ENCODE data around the gene SLC4A11. TPM values are rescaled to one million over a fixed set of nuclear protein-coding genes. Genes with fewer than 3 reads are reported as not detected.

The SLC4A11 gene
- total RNA-seq, 6 donors from 2014 or later, result 2.6 to 14.9 (median 5.2) TPM

DNA sequence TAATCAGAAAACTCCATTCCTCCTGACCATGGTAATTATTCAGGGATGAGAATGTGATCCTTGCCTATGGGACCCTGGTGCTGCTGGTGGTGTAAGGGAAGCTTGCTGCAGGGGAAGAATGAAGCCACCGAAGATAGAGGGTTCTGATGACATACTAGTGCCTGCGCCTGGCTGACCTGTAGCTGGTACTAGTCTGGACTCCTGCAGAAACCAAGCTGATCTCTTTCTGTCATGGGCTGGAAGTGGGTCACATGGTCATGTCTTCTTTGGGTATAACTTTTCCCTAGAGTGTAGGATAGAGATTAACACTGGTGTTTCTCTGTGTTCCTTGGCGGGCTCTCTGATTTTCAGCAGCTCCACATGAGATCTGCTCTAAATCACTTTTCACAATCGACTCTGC lies 8.6 kb upstream of the SLC4A11 start:
- H3K9me3 ChIP-seq, result no peaks in the 10 kb centered on the region
- no peak for ATAC-seq (ENCODE audit: low FRiP score in 2 of 2)
- TF ChIP-seq, protein P1, sequence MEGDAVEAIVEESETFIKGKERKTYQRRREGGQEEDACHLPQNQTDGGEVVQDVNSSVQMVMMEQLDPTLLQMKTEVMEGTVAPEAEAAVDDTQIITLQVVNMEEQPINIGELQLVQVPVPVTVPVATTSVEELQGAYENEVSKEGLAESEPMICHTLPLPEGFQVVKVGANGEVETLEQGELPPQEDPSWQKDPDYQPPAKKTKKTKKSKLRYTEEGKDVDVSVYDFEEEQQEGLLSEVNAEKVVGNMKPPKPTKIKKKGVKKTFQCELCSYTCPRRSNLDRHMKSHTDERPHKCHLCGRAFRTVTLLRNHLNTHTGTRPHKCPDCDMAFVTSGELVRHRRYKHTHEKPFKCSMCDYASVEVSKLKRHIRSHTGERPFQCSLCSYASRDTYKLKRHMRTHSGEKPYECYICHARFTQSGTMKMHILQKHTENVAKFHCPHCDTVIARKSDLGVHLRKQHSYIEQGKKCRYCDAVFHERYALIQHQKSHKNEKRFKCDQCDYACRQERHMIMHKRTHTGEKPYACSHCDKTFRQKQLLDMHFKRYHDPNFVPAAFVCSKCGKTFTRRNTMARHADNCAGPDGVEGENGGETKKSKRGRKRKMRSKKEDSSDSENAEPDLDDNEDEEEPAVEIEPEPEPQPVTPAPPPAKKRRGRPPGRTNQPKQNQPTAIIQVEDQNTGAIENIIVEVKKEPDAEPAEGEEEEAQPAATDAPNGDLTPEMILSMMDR (IDR thresholded peaks at IDR 0.05), result no peak
- no peak for TF ChIP-seq EP300 (IDR thresholded peaks at IDR 0.05)
- no peak for TF ChIP-seq POLR2AphosphoS5 (IDR thresholded peaks at IDR 0.05)
- no peak for TF ChIP-seq POLR2A (IDR thresholded peaks at IDR 0.05)

DNA sequence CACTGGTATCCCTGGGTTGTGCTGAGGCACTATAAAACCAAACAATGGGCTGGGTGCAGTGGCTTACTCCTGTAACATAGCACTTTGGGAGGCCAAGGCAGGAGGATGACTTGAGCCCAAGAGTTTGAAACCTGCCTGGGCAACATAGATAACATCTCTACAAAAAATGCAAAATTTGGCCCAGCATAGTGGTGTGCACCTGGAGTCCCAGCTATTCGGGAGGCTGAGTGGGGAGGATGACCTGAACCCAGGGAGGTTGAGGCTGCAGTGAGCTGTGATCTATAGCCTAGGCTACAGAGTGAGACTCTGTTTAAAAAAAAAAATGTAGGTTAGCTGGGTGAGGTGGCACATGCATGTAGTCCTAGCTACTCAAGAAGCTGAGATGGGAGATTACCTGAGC lies 7.7 kb upstream of the SLC4A11 start:
- no peak overlapping the region for H3K4me3 ChIP-seq
- DNase-seq (no peak), ATAC-seq (ENCODE audit: low FRiP score in 2 of 2) (no peak)
- H3K36me3 ChIP-seq, result peaks cover 0 to 6% (median 0%) of the 10 kb centered on the region in 4 donors
- TF ChIP-seq, protein P1 (IDR thresholded peaks at IDR 0.05), result no peak
- no peak for TF ChIP-seq EP300 (IDR thresholded peaks at IDR 0.05)
- no peak for TF ChIP-seq POLR2AphosphoS5 (IDR thresholded peaks at IDR 0.05)
- no peak for TF ChIP-seq POLR2A (IDR thresholded peaks at IDR 0.05)
- H3K9me3 ChIP-seq, result no peaks in the 10 kb centered on the region
- 95 to 100% methylated on average over 1 of the region's 1 CpG for whole genome bisulfite sequencing, 2 donors
- peaks cover 10 to 17% (median 12%) of the 10 kb centered on the region in 4 donors for H3K4me1 ChIP-seq
- H3K27ac ChIP-seq, result no peak overlapping the region
- H3K27me3 ChIP-seq, result peaks cover 0 to 8% (median 0%) of the 10 kb centered on the region in 4 donors

More for the DNA sequence above, 8.6 kb upstream of the SLC4A11 start:
- Histone ChIP-seq H3K36me3 (peaks cover 0 to 16% (median 7%) of the 10 kb centered on the region in 4 donors), H3K27ac (no peak overlapping the region), H3K4me3 (no peak overlapping the region), H3K4me1 (peaks cover 10 to 17% (median 12%) of the 10 kb centered on the region in 4 donors), H3K27me3 (peaks cover 0 to 8% (median 0%) of the 10 kb centered on the region in 4 donors)
- 62 to 63% methylated on average over 4 of the region's 4 CpGs for WGBS, 2 donors
- no peak for DNase-seq

- peaks cover 0 to 2% (median 0%) of the 10 kb centered on the region in 4 donors for H3K36me3 ChIP-seq
- H3K4me1 ChIP-seq, result peaks cover 10 to 17% (median 12%) of the 10 kb centered on the region in 4 donors
- 66 to 72% methylated on average over 4 of the region's 4 CpGs for WGBS, 2 donors
- TF ChIP-seq POLR2AphosphoS5 (IDR thresholded peaks at IDR 0.05) (no peak), POLR2A (IDR thresholded peaks at IDR 0.05) (no peak), EP300 (IDR thresholded peaks at IDR 0.05) (no peak)
- TF ChIP-seq, protein P1 (IDR thresholded peaks at IDR 0.05), result no peak
- no peak overlapping the region for H3K27ac ChIP-seq
- no peaks in the 10 kb centered on the region for H3K9me3 ChIP-seq
- peaks cover 0 to 8% (median under 1%) of the 10 kb centered on the region in 4 donors for H3K27me3 ChIP-seq
- ATAC-seq (ENCODE audit: low FRiP score in 2 of 2), result no peak
- H3K4me3 ChIP-seq, result no peak overlapping the region
- DNase-seq, result no peak
Measured at GRCh38 chr20:3245711-3246110, 6.7 kb upstream of the SLC4A11 start.

GRCh38 chr20:3245156-3245555 lies 6.2 kb upstream of the SLC4A11 start:
- no peak for ATAC-seq (ENCODE audit: low FRiP score in 2 of 2)
- WGBS, 2 donors, result 56 to 66% methylated on average over 2 of the region's 2 CpGs
- peaks cover 0 to 10% (median 3%) of the 10 kb centered on the region in 4 donors for H3K27me3 ChIP-seq
- H3K36me3 ChIP-seq, result no peaks in the 10 kb centered on the region
- no peaks in the 10 kb centered on the region for H3K9me3 ChIP-seq
- TF ChIP-seq POLR2AphosphoS5 (IDR thresholded peaks at IDR 0.05) (no peak), EP300 (IDR thresholded peaks at IDR 0.05) (no peak), POLR2A (IDR thresholded peaks at IDR 0.05) (no peak)
- TF ChIP-seq, protein P1 (IDR thresholded peaks at IDR 0.05), result no peak
- H3K4me1 ChIP-seq, result peaks cover 10 to 21% (median 12%) of the 10 kb centered on the region in 4 donors
- H3K4me3 ChIP-seq, result no peak overlapping the region
- no peak for DNase-seq
- no peak overlapping the region for H3K27ac ChIP-seq

GRCh38 chr20:3244613-3245012 lies 5.6 kb upstream of the SLC4A11 start:
- Histone ChIP-seq H3K9me3 (no peaks in the 10 kb centered on the region), H3K27ac (no peak overlapping the region), H3K36me3 (no peaks in the 10 kb centered on the region), H3K4me3 (no peak overlapping the region), H3K4me1 (peaks cover 15 to 26% (median 17%) of the 10 kb centered on the region in 4 donors), H3K27me3 (peaks cover 0 to 12% (median 6%) of the 10 kb centered on the region in 4 donors)
- DNase-seq (no peak), ATAC-seq (ENCODE audit: low FRiP score in 2 of 2) (no peak)
- TF ChIP-seq POLR2A (IDR thresholded peaks at IDR 0.05), result no peak
- no peak for TF ChIP-seq EP300 (IDR thresholded peaks at IDR 0.05)
- TF ChIP-seq POLR2AphosphoS5 (IDR thresholded peaks at IDR 0.05), result no peak
- TF ChIP-seq, protein P1 (IDR thresholded peaks at IDR 0.05), result no peak
- WGBS, 2 donors, result 75% methylated on average over 1 of the region's 1 CpG; no CpG with 5 or more reads in 1 of the 2 donors
